GM18526 (cell line): ENCODE measurements around the gene CXorf58.

Source experiments
- POLR2A ChIP-seq: IDR thresholded peaks from 3 replicates; pipeline ENCODE4 v1.6.1; 2011; ENCODE audit not compliant: insufficient read length; ENCODE audit errors: extremely low read depth

CXorf58 gene, protein sequence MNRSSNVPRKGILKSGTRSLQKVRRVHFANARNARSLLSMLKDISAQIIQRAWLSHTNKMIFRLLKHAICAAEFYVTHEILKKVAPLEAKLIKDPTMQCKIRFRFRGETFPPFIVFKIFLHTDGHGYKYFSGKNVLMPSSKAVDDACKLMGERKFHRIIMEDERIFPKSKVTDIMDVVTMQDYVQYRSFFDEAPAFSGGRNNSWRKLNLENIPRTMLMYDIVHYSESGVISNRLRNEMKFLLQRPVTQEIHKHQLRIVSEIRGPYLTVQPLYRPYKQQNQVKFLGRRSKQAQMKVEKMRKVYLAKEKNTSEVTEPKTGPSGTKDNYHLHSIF

DNA sequence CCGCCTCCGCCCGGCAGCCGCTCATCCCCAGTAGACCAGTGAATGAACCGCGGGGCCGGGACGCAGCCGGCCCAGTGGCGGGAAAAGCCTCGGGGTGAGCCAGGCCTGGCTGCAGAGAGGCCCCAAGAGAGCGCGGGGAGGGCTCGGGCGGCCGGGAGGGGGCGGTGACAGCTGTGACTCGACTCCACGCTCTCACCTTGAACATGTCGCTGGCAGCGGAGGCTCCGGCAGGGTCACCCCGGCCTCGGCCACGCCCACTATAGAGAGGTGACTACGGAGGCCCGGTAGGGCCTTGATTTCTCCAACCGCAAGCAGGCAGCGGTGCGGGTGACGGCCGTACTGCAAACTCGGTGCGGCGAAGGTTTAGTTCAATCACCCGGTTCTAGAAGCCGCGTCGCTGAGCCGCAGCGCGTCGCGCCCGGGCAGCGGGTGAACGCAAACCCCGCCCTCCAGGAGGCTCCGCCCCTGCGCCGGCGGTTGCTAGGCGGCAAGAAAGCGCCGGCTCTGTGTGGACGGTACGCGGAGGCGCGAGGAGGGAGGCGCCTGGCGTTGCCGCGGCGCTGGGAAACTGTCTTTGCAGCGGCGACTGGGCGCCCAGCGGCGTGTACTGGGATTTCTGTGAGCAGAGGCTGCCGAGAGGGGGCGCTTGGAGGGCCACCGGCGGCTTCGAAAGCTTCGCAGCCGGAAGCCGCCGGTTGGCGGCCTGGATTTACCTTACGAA lies at the start of gene CXorf58, which contains the start of gene APOO:
TSS of gene CXorf58 (plus strand) at position 509 of the 721 bp plus-strand sequence. CDS start 2,297 bp downstream, outside the sequence.
TSS of gene APOO (minus strand) at position 441 of the 721 bp plus-strand sequence. CDS start at position 205, 236 bp downstream.
- TF ChIP-seq POLR2A = peak; percentile 37

DNA sequence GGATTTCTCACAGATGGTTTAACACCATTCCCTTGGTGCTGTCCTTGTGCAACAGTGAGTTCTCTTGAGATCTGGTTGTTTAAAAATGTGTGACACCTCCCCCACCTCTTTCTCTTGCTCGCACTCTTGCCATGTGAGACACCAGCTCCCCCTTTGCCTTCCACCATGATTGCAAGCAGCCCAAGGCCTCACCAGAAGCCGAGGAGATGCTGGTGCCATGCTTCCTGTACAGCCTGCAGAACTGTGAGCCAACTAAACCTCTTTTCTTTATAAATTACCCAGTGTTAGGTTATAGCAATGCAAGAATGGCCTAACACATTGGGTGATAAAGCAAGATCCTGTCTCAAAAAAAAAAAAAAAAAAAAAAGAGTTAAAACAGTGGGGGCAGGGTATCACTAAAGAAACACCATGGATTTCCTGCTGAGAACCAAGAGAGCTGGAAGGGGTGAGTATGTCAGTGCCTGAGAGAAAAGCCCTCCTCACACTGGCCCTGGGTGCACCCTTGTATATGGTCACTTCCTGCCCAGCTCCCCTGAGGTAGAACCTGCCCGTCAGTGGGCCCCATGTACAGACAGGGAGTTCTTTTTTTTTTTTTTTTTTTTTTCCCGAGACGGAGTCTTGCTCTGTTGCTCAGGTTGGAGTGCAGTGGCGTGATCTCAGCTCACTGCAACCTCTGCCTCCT lies 46.5 kb upstream of the CXorf58 start:
- no peak for TF ChIP-seq POLR2A

DNA sequence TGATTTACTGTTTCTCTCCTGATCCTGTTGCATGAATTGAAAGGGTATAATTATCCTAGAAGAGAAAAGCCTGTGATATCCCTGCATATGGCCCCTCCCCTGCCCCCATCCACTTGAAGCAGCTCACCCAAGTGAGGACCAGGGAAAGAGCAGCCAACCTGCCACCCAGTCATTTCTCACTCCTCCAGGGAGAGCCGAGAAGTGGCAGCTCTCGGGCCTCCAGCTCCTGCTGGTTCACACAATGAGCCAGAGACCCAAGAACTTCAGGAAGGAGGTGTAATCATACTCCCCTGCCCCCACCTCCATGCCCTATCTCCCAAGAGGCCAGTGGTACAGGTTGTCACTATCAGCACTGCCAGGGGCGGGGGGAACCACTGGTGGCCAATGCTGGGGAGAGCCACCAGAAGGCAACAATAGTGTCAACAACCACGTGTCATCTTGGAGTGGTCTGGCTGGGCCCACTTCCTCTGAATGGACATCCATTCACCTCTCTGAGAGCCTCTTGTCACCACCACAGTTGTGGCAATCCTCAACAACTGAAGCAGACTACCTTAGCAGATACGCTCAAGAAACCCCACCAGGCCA lies 43.0 kb upstream of the CXorf58 start:
- TF ChIP-seq POLR2A = no peak

DNA sequence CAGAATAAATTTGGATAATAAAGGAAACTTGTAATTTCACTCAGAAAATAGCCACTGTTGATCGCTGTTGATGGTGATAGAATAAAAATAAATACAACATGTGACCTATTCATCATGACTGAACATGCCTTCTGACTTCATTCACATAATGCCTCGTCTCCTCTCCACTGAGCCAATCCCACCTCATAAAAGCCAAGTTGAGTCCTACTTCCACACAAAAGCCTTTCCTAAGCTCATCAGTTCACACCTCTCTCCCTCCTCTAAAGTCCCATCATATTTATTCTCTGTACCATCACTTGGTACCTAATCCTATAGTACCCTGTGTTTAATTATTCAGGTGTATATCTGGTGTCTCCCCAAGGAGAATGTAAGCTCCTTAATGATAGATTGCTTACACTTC lies 37.8 kb upstream of the CXorf58 start:
- no peak for TF ChIP-seq POLR2A

DNA sequence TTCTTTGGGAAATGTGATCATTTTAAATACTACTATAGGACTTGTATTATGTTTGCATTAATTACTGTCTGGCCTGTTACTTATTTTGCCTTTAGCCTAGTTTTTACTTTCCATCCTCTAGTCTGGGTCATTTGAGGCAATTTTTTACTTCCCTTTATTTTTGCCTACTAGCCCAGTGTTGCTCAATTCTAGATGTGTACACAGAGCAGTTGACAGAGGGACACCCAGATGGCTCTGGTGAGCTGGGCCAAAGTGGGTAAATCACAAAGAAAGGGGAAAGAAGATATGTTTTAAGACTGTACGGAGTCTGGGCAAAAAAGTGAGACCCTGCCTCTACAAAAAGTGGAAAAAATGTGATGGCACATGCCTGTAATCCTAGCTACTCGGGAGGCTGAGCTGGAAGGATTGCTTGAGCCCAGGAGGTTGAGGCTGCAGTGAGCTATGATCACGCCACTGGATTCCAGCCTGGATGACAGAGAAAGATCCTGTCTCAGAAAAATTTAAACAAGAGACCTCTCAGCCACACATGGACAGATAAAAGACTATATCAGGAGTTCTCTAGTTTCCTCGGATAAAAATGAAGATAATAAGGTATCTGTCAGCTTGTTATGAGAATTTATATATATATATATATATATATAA lies 35.8 kb upstream of the CXorf58 start:
- no peak for TF ChIP-seq POLR2A

DNA sequence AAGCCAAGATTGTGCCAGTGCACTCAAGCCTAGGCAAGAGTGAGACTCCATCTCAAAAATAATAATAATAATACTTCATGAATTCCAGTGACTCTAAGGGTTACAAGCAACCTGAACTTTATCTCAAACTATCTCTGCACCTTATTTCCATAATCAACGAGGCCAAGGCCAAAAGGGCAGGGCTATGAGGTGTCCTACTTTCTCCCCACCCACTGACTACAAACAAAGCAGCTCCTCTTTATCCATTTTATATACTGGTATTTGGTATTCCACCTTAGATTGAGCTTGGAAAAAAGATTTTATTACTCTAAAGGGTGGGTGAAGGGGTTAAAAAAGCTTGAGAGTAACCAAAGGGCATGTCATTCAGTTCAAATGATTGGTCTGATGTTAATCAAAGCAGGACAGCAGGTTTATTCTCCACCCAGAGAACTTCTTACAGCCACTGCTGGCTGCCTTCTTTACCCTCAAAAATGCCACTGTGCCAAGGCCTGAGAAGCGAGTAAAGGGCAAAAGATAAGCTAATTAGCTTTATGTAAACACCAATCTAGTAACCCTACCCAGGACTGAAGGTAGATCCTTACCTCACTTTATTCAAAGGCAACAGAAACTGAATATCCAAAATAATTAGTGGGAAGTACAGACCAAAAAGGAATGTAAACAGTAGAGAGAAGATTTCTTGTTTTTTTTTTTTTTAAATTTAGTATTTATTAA lies 28.3 kb upstream of the CXorf58 start:
- TF ChIP-seq POLR2A = no peak

DNA sequence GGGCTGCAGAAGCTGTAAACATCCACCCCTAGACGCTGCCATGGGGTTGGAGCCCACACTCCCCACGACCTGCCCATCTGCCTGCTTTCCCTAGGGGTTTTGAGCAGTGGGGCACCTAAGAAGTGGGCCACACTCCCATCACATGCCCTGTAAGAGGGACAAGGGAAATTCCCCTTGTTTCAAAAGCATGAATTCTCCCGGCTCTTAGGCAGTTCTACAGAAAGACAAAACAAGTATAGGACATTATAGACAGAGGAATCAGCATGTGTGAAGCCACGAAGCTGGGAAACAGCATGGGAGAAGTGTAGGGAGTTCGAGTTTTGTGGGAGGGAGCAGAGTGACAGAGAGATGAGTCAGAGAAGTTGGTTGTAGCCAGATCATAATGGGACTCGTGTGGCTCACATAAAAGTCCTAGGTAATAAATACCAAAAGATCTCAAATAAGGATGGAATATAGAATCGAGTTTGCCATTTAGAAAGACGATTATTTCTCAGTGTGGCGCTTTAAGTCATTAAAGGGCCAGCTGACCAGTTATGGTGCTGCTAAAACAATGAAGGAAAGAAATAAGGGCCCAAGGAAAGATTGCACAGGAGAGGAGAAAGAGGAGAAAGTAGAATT lies 24.0 kb upstream of the CXorf58 start:
- no peak for TF ChIP-seq POLR2A

DNA sequence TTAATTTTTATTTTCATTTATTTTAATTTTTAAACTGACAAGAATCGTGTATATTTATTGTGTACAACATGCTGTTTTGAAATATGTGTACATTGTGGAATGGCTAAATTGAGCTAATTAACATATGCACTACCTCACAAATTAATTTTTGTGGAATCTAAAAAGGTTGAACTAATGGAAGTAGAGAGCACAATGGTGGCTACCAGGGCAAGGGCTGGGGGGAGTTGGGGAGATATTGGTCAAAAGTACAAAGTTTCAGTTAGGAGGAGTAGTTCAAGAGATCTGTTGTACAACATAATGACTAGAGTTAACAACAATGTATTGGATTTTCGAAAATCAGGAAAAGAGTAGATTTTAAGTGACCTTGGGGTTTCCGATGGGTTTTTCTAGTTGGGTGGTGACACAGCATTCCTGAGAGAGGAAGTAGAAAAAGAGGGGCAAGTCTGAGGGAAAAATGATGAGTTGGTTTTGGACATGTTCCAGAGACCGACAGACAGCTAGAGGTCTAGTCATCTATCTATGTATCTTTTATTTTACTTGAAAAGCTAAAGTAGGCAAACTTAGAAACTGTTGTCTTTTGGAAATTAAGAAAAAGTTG lies 23.3 kb upstream of the CXorf58 start:
- no peak for TF ChIP-seq POLR2A

DNA sequence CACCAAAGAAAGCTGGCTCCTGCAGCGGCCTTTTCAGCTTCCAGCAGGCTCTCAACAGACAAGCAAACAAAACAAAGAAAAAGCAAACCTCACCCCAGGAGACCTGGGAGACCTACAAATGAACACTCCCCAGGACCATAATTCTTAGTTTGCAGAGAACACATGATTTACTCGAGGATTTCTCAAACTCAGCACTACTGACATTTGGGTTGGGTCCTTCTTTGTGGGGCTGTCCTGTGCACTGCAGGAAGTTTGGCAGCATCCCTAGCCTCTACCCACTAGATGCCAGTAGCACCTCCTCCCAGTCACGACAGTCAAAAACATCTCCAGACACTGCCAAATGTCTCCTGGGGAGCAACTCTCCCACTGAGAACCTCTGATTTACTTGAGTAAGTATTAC lies 22.0 kb upstream of the CXorf58 start:
- no peak for TF ChIP-seq POLR2A

DNA sequence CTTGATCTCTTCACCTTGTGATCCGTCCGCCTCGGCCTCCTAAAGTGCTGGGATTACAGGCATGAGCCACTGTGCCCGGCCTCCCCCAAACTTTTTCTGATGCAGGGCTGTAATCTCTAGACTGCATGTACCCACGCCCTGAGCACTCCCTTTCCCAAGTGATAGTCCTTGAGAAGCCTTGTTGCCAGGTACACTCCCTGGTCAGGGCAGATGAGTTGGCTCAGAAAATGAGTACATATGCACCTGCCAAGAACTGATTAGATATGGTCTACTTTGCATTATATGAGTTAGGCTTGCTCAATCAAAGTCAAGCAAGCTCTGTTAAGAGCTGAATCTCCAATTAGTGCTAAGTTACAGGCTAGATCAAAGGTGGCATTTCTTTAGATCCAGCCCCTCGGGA lies 20.4 kb upstream of the CXorf58 start:
- no peak for TF ChIP-seq POLR2A

DNA sequence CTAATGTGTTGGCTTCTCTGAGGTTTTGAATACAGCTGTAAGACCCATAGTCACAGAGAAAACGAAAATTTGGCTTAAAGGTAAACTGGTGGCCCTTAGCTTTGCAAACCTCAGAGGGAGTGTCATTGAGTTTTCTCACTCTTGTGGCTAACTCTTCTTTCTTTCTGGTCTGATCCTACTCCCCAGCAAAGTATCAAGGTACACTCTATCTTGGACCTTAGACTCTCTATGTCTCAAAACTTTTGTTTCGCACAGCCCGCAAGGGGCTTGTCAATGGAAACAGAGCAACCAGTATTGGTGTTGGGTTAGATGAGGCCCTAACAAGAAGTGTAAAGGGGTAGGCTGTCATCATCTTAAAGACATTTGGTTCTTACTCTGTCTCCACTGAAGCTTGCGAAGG lies 19.9 kb upstream of the CXorf58 start:
- no peak for TF ChIP-seq POLR2A

DNA sequence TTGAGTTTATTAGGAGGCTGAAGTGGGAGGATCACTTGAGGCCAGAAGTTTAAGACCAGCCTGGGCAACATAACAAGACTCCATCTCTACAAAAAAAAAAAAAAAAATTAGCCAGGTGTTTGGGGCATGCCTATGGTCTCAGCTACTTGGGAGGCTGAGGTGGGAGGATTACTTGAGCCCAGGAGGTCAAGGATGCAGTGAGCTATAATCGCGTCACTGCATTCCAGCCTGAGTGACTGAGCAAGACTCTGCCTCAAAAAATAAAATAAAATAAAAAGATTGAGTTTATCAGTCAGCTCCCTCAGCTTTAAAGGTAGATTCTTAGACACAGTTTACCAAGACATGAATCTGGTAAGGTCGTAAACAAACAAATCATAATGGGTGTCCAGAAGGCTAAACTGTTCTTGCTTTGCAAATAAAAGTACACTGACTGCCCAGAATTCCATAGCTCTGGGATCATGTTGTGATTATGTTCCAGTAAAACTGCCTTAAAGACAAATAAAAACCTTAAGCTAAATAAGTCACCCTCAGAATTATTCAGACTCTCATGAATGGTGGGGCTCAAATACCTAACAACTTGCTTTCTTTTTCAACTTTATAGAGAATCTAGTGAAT lies 18.8 kb upstream of the CXorf58 start:
- no peak for TF ChIP-seq POLR2A

DNA sequence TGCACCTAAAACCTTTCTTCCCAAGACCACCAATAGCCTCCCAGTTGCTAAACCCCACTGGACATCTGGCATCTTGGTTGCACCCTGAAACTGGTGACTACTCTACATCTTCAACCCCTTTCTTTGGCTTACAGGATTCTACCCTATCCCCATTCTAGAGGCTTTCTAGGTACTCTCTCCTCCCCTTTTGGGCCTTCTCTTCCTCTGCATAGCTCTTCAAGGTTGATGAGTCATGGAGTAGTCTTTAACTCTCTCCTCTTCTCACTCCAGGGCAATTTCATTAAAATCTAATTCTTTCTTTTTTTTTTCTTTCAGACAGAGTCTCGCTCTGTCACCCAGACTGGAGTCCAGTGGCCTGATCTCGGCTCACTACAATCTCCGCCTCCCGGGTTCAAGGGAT lies 16.9 kb upstream of the CXorf58 start:
- no peak for TF ChIP-seq POLR2A
